PC-3 (cell line): ENCODE results near the gene VPS52.

Experiments used
- EZH2phosphoT487 ChIP-seq: fragments of 300-600 bp; sonication (generic); IDR thresholded peaks from 2 replicates; pipeline ENCODE4 v1.6.1; 2018; ENCODE audit warnings: mild to moderate bottlenecking, antibody characterized with exemption, low read length, borderline replicate concordance
- TF ChIP-seq, protein P1 (sequence below): fragments of 300-600 bp; sonication (generic); conservative IDR thresholded peaks from 2 replicates; pipeline ENCODE4 v1.5.1; 2017; ENCODE audit warnings: antibody characterized with exemption, low read depth, mild to moderate bottlenecking, low read length

DNA sequence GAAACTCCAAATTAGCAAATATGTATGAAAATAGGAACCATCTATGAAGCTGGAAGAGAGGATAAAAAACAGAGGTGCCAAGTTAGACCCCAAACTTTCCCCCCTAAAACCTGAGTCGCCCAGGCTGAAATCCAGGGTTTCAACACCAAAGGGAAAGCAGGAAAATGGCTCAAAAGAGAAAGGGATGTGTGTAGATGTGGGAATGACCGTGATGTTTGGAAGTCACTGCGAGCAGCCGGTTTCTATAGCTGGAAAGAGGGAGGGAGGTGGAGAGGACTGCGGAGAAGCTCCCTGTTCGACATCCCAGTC, 58.9 kb downstream of the VPS52 start:
- TF ChIP-seq, protein P1, sequence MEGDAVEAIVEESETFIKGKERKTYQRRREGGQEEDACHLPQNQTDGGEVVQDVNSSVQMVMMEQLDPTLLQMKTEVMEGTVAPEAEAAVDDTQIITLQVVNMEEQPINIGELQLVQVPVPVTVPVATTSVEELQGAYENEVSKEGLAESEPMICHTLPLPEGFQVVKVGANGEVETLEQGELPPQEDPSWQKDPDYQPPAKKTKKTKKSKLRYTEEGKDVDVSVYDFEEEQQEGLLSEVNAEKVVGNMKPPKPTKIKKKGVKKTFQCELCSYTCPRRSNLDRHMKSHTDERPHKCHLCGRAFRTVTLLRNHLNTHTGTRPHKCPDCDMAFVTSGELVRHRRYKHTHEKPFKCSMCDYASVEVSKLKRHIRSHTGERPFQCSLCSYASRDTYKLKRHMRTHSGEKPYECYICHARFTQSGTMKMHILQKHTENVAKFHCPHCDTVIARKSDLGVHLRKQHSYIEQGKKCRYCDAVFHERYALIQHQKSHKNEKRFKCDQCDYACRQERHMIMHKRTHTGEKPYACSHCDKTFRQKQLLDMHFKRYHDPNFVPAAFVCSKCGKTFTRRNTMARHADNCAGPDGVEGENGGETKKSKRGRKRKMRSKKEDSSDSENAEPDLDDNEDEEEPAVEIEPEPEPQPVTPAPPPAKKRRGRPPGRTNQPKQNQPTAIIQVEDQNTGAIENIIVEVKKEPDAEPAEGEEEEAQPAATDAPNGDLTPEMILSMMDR: no peak
- TF ChIP-seq EZH2phosphoT487: no peak
